Mononuclear cell (primary cell): ENCODE measurements around the gene CERS4. TPM values are rescaled to one million over a fixed set of nuclear protein-coding genes. Genes with fewer than 3 reads are reported as not detected.
"Not testable (repeated sequence)": the region's sequence is repeated elsewhere in the genome, so short reads cannot be mapped to it uniquely, and the experiment has no call there.

ENCODE experiments used
- H3K27me3 ChIP-seq: 2 replicates; pipeline ENCODE4 v1.6.0; 2011; ENCODE audit warnings: low read length, control low read depth; ENCODE audit not compliant: insufficient read depth
- H3K4me1 ChIP-seq: 2 replicates; pipeline ENCODE4 v1.5.1; 2011; ENCODE audit warnings: mild to moderate bottlenecking, low read length, control low read depth; ENCODE audit not compliant: insufficient read depth
- H3K4me3 ChIP-seq: 2 replicates; pipeline ENCODE4 v1.5.1; 2011; ENCODE audit warnings: mild to moderate bottlenecking, low read length, moderate library complexity
- H3K9me3 ChIP-seq: 2 replicates; pipeline ENCODE4 v1.5.1; 2011; ENCODE audit warnings: low read depth, mild to moderate bottlenecking, control low read depth, low read length
- total RNA-seq: library from RNA; depleted of rRNA; stranded (reverse); fragments of >200 nt; gene quantifications from one replicate; pipeline ENCODE4 v1.2.3, GENCODE V29; 2012

CERS4 gene
- total RNA-seq, 1 donor = 13.1 TPM

DNA sequence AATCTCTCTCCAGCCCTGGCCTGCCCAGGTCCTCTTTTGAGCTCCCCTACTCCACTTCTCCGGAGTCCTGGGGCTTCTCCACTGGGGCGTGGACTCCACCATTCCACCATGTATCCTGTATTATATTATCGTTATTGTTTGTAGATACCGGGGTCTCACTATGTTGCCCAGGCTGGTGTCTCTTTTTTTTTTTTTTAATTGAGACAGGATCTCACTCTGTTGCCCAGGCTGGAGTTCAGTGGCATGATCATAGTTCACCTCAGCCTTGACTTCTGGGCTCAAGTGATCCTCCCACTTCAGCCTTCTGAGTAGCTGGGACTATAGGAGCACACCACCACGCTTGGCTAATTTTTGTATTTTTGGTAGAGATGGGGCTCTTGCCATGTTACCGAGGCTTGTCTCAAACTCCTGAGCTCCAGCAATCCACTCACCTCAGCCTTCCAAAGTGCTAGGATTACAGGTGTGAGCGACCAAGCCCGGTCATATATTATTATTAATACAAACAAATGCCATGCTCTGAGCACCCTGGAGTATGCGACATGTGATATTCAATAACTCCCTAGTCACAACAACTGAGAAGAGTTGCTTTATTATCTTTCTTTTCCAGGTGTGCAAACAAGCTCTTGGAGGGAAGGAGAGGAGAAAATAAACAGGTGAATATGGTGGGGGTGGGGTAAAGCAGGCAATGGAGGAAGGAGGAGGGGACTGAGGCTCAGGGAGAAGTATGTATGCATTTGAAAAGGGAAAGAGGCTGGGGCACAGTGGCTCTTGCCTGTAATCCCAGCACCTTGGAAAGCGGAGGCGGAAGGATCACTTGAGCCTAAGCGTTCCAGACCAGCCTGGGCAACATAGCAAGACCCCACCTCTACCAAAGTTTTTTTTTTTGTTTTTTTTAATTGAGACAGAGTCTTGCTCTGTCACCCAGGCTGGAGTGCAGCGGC, 2.8 kb upstream of the CERS4 start:
- Histone ChIP-seq H3K27me3 (peaks cover 3% of the 10 kb centered on the region), H3K9me3 (no peaks in the 10 kb centered on the region), H3K4me3 (no peak overlapping the region), H3K4me1 (peaks cover 25% of the 10 kb centered on the region)

DNA sequence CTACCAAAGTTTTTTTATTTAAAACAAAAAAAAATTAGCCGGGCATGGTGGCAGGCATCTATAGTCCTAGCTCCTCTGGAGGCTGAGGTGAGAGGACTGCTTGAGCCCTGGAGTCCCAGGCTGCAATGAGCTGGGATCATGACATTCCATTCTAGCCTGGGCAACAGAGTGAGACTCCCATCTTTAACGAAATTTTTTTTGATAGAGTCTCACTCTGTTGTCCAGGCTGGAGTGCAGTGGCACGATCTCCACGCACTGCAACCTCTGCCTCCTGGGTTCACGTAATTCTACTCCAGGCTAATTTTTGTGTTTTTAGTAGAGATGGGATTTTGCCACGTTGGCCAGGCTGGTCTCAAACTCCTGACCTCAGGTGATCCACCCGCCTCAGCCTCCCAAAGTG, 1.8 kb upstream of the CERS4 start:
- H3K9me3 ChIP-seq = not testable (repeated sequence)

GRCh38 chr19:8208119-8208921, 850 bp upstream of the CERS4 start:
- H3K4me3 ChIP-seq = no peak overlapping the region
- H3K27me3 ChIP-seq = peaks cover 3% of the 10 kb centered on the region
- H3K4me1 ChIP-seq = peaks cover 25% of the 10 kb centered on the region
- H3K9me3 ChIP-seq = no peaks in the 10 kb centered on the region

More for the DNA sequence above, 1.8 kb upstream of the CERS4 start:
- H3K4me1 ChIP-seq = peaks cover 25% of the 10 kb centered on the region
- H3K27me3 ChIP-seq, H3K4me3 ChIP-seq: not testable (repeated sequence)

DNA sequence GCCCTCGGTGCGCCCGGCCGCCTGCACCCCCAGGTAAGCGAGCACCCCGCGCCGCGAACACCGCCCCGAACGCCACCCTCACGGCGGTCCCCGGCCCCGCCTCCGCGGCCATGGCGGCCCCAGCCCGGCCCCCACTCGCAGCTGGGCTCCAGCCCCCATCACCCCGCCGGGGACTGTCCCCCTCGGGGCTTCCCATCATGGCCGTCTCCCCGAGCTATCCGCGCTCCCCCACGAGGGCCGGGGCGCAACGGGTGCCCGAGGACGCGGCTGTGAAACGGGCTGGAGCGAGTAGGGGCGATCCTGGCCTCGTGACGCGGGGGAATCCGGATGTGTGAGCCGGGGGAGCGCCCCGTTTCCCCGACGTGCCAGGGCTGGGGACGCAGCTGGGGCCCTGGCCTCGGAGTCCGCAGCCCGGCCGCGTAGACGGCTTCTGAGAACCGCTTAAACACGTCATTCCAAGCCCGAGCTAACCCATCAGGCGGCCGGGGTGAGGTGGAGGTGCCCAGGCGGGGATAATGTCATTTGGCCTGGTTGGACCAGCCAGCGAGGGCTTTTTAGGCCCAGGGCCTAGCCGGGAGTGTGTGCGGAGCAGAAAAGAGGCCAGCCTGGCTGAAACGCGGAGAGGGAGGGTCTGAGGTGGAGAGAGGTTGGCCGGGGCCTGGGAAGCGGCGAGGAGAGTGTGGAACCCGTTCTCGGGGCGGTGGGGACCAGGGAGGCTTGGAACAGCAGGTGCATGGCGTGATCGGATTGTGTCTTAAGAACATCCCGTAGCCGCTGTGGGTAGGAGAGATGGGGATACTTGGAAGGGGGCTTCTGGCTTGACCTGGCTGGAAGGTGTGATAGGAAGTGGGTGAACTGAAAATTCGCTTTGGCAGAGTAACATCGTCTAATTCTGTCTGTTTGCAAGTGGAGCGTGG, 550 bp downstream of the CERS4 start:
- Histone ChIP-seq H3K9me3 (no peaks in the 10 kb centered on the region), H3K4me3 (peak overlapping the region; percentile 57), H3K4me1 (peaks cover 30% of the 10 kb centered on the region), H3K27me3 (peaks cover 3% of the 10 kb centered on the region)

- H3K4me3 ChIP-seq = peak overlapping the region; percentile 57
- H3K9me3 ChIP-seq = no peaks in the 10 kb centered on the region
- H3K4me1 ChIP-seq = peaks cover 30% of the 10 kb centered on the region
- peaks cover 3% of the 10 kb centered on the region for H3K27me3 ChIP-seq
Observed at GRCh38 chr19:8210421-8211101, 1.4 kb downstream of the CERS4 start.

- no peak overlapping the region for H3K4me3 ChIP-seq
- no peaks in the 10 kb centered on the region for H3K9me3 ChIP-seq
- peaks cover 3% of the 10 kb centered on the region for H3K27me3 ChIP-seq
- H3K4me1 ChIP-seq = peaks cover 30% of the 10 kb centered on the region
Observed at GRCh38 chr19:8212212-8212611, 3.0 kb downstream of the CERS4 start.

DNA sequence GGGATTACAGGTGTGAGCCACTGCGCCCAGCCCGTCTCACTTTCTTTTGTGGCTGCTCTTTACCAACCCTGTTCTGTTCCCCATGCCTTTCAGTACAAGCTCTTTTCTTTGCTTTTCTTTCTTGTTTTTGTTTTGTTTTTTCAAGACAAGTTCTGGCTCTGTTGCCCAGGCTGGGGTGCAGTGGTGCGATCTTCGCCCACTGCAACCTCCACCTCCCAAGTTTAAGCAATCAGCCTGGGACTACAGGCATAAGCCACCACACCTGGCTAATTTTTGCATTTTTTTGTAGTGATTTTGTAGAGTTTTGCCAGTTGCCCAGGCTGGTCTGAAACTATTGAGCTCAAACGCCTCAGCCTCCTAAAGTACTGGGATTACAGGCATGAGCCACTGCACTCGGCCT, 3.7 kb downstream of the CERS4 start:
- no peaks in the 10 kb centered on the region for H3K9me3 ChIP-seq
- H3K4me1 ChIP-seq = peaks cover 30% of the 10 kb centered on the region
- peaks cover 3% of the 10 kb centered on the region for H3K27me3 ChIP-seq
- no peak overlapping the region for H3K4me3 ChIP-seq

DNA sequence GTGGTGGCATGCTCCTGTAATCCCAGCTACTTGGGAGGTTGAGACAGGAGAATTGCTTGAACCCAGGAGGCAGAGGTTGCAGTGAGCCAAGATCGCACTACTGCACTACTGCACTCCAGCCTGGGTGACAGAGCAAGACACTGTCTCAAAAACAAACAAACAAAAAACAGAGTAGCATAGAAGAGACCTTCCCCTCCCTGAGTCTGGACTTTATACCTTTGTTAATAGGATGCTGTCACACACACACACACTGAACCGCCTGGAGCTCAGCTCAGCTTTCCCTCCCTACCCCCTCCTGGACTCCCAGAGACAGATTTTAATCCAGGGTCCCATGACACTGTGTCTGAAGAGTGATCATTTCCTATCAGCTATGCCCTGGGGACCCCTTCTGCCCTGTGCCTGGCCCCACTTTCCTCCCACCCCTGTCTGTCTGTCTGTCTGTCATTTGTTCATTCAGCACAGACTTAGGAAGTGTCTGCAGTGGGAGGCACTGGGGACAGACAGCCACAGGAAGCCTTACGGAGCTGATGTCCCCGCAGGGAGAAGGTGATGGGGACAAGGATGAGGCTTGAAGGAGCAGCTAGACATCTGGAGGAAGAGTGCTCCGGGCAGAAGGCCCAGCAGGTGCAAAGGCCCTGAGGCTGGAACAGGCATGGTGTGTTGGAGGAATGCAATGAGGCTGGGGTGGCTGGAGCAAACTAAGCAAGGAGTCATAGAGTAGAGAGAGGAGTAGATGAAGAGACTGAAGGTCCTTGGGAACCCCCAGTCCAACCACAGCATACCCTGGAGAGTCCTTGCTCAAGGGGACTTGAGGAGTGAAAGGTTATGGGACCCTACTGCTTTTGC, 4.9 kb downstream of the CERS4 start:
- Histone ChIP-seq H3K4me3 (no peak overlapping the region), H3K4me1 (peaks cover 22% of the 10 kb centered on the region), H3K27me3 (peaks cover 3% of the 10 kb centered on the region), H3K9me3 (no peaks in the 10 kb centered on the region)

DNA sequence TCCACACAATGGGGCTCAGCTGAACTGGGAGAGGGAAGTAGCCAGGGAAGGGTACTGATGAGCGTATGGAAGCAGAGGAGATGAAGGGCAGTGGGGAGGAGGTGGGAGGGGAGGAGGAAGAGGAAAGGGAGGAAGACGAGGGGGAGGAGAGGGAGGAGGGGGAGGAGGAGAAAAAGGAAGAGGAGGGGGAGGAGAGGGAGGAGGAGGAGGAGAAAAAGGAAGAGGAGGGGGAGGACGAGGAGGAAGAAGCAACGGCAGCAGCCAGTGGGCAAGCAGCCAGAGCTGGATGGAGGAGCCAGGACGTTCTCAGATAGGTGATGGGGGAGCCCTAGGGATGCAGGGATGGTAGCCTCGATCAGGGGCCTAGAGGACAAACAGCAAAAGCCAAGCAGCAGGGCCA, 5.6 kb downstream of the CERS4 start:
- peaks cover 21% of the 10 kb centered on the region for H3K4me1 ChIP-seq
- no peak overlapping the region for H3K4me3 ChIP-seq
- no peaks in the 10 kb centered on the region for H3K9me3 ChIP-seq

DNA sequence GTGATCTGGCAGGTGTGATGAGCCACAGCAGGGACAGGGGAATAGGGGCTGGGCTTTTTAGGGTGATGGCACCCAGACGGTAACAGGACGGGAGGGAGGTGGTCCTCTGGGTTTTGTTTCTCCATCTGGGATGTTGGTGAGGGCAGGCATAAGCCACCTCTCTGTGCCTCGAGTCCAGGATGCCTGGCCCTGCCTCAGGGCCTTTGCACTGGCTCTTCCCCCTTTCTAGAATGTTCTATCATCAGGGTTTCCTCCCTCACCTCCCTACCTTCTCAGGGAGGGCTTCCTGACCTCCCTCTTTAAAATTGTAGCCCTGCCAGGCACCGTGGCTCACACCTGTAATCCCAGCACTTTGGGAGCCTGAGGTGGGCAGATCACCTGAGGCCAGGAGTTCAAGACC, 6.6 kb downstream of the CERS4 start:
- Histone ChIP-seq H3K4me3 (no peak overlapping the region), H3K4me1 (peaks cover 12% of the 10 kb centered on the region), H3K9me3 (no peaks in the 10 kb centered on the region), H3K27me3 (no peaks in the 10 kb centered on the region)

More for the DNA sequence above, 5.6 kb downstream of the CERS4 start:
- H3K27me3 ChIP-seq = peaks cover 3% of the 10 kb centered on the region

DNA sequence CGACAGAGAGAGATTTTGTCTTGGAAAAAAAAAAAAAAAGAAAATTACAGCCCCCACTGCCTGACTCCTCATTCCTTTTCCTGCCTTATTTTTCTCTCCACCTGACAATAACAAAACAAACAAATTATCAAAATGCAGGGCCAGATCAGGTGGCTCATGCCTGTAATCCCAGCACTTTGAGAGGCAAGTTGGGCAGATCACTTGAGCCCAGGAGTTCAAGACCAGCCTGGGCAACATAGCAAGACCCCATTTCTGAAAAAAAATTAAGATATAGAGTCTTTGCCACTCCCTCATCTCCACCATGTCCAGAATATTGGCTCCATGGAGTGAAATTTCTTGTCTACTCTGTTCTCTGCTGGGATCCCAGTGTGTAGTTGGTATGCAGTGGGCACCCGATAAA, 7.2 kb downstream of the CERS4 start:
- Histone ChIP-seq H3K9me3 (no peaks in the 10 kb centered on the region), H3K27me3 (no peaks in the 10 kb centered on the region), H3K4me3 (no peak overlapping the region), H3K4me1 (peaks cover 6% of the 10 kb centered on the region)

- not testable (repeated sequence) for H3K9me3 ChIP-seq, H3K4me3 ChIP-seq, H3K4me1 ChIP-seq, H3K27me3 ChIP-seq
Observed at GRCh38 chr19:8218127-8218526, 9.0 kb downstream of the CERS4 start.

- Histone ChIP-seq H3K4me3 (no peak overlapping the region), H3K9me3 (no peaks in the 10 kb centered on the region), H3K4me1 (no peaks in the 10 kb centered on the region), H3K27me3 (no peaks in the 10 kb centered on the region)
Observed at GRCh38 chr19:8220481-8220880, 11.3 kb downstream of the CERS4 start.
